GM19099 (cell line): ENCODE measurements around the gene ASCL2.

Experiments used
- POLR2A ChIP-seq: IDR thresholded peaks from 3 replicates; pipeline ENCODE4 v1.6.1; 2011; ENCODE audit warnings: low read depth; ENCODE audit not compliant: insufficient read length; ENCODE audit errors: extremely low read depth

The ASCL2 gene

DNA sequence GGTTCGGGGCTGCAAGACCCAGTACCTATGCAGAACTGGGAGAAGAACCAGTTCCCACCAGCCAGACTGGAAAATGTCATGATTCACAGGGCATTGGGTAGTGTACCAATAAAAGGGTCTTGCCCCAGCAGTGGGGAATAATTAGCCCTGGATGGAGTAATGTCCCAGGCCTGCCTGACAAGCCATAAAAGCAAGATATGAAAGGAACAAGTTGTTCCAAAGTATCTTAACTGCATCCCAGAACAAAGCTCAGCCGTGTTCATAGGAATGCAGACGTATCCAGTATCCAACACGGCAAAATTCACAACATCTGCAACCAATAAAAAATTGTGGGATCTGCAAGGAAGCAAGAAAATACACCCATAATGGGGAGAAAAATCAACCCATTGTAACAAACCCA, 47.9 kb downstream of the ASCL2 start:
- TF ChIP-seq POLR2A: no peak

DNA sequence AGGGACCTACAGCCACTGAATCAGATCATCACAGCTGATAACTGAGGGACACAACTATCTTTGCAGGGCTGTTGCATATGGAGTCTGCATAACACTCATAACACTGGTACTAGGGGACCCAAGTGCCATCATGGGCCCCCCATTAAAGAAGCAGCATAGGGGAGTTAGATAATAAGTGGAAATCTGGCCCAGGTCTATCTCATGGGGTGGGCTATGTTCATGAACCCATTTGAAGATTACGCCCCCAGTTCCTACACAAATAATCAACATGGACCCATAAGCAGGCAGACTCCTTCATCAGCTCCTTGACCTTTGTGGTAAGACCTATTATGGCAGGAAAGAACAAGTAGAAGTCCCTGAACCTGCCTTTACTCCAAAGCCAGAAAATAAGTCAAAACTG, 48.8 kb downstream of the ASCL2 start:
- no peak for TF ChIP-seq POLR2A

DNA sequence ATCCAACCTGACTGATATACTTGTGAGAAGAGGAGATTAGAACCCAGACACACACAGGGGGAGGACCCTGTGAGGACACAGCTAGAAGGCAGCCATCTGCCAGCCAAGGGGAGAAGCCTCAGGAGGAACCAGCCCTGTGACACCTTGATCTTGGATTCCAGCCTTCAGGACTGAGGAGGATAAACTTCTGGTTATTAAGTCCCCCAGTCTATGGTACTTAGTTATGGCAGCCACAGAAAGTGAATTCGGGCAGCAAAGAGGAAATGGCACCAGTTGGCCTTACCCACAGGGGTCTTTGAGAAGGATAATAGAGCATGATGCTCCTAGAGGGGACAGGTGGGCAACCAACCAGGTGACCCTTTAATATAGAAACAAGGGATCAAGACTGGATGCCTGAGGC, 49.4 kb downstream of the ASCL2 start:
- TF ChIP-seq POLR2A: no peak

DNA sequence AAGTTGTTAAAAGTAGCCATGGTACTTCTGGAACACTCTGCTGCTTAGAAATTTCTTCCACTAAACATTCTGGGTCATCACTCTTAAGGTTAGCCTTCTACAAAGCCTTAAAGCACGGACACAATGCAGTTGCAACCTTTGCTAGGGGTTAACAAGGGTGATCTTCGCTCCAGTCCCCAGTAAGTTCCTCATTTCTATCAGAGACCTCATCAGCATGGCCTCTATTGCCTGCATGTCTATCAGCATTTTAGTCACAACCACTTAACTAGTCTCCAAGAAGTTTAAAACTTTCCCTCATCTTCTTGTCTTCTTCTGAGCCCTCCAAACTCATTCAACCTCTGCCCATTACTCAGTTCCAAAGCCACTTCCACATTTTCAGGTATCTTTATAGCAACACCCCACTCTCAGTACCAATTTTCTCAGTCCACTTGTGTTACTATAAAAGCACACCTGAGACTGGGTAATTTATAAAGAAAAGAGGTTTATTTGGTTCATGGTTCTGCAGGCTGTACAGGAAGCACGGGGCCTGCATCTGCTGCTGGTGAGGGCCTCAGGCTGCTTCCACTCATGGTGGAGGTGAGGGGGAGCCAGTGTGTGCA, 50.1 kb downstream of the ASCL2 start:
- TF ChIP-seq POLR2A: no peak

DNA sequence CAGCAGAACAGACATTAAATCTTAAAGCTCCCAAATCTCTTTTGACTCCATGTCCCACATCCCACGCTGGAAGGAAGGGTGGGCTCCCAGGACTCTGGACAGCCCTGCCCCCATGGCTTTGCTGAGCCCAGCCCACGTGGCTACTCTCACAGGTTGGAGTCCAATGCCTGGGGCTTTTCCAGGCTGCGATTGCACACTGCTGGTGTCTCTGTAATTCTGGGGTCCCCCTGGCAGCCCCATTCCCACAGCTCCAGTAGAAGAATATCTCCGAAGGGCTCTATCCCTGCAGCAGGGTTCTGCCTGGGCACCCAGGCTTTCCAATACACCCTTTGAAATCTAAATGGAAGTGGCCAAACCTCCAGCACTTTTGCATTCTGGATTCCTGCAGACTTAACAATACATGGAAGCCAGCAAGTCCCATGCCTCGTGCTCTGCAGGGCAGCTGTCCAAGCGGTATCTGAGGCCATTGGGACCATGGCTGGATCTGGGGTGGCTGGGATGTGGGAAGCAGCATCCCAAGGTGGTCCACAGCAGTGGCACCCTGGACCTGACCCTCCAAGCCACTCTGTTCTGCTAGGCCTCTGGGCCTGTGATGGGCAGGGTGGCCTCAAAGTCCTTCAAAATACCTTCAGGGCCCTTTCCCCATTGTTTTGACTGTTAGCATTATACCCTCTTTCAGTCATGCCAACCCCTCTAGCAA, 50.9 kb downstream of the ASCL2 start:
- TF ChIP-seq POLR2A: no peak
